NCI-H460 (cell line): ENCODE data around the gene ADAM19. TPM values are rescaled to one million over a fixed set of nuclear protein-coding genes. Genes with fewer than 3 reads are reported as not detected.
"Not testable (repeated sequence)": the region's sequence is repeated elsewhere in the genome, so short reads cannot be mapped to it uniquely, and the experiment has no call there.

Experiments
- DNase-seq: peaks from one replicate; pipeline ENCODE4 v3.0.0-alpha.2; 2016; ENCODE audit warnings: low read depth; ENCODE audit errors: extremely low read depth
- total RNA-seq: library from RNA; depleted of rRNA; stranded (reverse); fragments of >200 nt; shearing (Covaris generic); gene quantifications from 2 replicates; pipeline ENCODE4 v1.2.3, GENCODE V29; 2014

ADAM19 gene
- total RNA-seq, 1 experiment from 2014 or later: 7.7 TPM

- no peak for DNase-seq
These were observed 81.3 kb downstream of the ADAM19 start for GRCh38 chr5:157494178-157494832.

DNA sequence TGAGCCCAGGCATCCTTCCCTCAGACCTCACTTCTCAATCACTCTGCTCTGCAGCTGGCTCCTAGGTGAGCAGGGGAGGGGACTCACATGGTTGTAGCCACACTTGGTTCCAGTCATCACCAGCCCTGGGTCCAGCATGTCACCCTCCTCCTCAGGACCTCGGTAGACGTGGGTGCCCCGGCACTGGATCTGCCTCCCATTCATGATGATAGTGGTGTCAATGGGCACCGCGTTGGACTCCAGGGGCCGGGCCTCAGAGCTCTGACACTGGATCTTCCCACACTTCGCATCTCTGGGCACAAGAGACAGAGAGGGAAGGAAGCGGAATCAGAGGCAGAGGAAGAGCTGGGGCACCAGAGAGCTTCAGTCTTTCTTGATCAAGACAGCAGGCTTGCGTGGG, 82.7 kb downstream of the ADAM19 start:
- no peak for DNase-seq

- DNase-seq: no peak
These were observed 84.0 kb downstream of the ADAM19 start for GRCh38 chr5:157491471-157491995.

- DNase-seq: no peak
These were observed 88.2 kb downstream of the ADAM19 start for GRCh38 chr5:157487358-157487757.

DNA sequence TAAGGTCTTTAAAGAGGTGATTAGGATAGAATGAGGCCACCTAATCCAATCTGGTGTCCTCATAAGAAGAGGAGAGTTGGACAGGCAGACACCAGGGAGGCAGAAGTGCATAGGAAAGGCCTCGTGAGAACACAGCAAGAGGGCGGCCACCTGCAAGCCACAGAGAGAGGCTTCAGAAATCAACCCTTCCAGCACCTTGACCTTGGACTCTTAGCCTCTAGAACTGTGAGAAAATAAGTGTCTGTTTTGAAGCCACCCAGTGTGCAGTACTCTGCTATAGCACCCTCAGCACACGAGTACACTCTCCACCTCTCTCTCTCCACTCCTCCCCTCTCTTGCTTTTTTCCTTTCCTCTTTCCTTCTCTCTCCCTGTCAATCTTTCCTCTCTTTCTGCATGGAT, 88.7 kb downstream of the ADAM19 start:
- no peak for DNase-seq

DNA sequence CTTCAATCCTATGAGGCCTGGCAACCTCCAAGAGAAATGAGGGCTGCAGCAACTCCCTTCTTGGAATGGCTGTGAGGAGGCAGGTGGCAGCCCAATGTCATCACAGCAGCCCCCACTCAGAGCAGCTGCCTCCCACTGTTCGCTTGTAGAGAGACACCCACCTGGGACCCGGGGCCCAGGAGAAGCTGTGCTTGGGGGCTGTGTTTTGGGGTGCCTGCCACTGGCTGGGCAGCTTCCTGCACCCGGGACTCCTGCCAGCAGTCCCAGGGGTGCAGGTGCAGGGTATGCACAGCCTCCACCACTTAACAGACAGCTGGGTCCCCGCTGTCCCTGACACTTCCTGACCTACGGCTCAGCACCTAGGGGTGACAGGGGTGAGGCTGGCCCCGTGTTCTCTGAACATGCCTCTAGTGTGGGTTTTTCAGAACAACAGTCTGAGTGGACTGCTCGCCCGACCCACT, 89.3 kb downstream of the ADAM19 start:
- no peak for DNase-seq

DNA sequence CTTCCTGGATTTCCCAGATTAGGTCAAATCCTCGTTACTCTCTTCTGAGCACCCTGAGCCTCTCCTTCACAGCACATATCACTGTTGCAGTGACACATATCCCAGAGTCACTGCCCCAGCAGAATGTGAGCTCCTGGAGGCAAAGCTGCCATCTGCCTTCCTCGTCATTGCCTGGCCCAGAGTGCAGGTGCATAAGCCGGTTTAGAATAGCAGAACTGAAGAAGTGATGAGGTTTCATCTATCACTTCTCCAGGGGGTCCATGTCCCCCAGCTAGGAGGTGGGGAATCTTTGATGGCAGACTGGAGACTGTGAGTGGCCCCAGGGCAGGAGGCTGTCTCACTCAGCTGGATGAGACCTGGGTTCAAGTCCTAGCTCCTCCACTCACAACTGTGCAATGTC, 89.8 kb downstream of the ADAM19 start:
- DNase-seq: no peak

- DNase-seq: no peak
These were observed 90.2 kb downstream of the ADAM19 start for GRCh38 chr5:157485340-157485739.

- no peak for DNase-seq
These were observed 90.8 kb downstream of the ADAM19 start for GRCh38 chr5:157484768-157485167.

- DNase-seq: not testable (repeated sequence)
These were observed 92.9 kb downstream of the ADAM19 start for GRCh38 chr5:157482702-157483101.

DNA sequence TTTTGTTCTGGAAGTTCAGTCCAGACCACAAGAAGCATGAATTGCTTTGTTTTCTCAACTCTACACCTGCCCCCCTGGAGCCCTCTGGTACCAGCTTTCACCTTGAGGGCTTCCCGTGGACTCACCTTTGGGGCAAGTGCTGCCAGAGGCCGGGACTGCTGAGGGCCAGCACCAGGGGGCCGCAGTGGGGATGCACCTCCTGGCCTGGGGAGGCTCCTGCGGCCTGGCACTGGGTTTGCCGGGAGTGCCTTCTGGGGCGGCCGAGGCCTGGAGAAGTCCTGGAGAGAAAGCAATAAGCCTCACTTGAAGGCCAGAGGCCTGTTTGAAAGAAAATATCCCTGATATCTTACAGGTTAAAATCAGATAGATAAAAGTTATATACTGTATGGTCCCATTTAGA, 93.9 kb downstream of the ADAM19 start:
- DNase-seq: no peak

GRCh38 chr5:157481265-157481664, 94.3 kb downstream of the ADAM19 start:
- DNase-seq: no peak

DNA sequence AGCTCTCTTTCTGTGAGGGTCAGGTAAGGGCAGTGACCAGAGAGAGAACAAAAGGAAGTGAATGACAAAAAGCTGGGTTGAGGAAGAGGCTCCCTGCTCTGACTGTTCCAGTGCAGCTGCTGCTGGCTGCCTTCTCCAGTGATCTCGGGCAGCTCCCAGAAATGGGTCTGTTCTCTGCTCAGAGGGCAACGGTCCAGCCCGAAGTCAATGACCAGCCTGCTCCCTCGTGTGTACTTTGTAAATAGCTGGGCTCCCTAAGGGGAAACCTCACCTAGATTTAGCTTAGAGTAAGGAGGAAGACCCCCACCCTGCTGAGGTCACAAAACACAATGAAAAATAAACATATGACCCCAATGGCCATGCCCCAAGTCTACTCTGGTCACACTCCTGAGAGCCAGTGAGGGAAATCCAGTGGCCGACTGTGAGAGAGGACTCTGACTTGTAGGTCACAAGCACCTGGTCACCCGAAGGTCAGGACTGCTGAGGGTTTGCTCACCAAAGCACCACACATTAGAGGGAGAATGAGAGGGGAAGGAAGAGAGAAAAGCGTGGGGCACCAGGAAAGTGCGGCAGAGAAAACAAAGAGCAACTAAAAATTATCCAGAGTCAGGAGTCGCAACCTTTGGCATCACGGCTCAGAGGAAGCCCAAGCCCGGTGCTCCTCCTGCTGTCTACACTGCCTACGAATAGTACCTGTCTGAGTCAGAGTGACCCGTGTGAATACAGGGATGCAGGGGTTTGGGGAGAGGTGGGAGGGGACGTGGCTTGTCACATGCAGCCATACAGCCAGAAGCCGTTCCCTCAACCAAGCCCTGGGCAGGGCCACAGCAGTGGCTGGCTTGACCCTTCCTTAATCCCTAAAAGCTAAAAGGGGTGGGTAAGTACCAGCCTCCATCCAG, 95.7 kb downstream of the ADAM19 start:
- DNase-seq: no peak

DNA sequence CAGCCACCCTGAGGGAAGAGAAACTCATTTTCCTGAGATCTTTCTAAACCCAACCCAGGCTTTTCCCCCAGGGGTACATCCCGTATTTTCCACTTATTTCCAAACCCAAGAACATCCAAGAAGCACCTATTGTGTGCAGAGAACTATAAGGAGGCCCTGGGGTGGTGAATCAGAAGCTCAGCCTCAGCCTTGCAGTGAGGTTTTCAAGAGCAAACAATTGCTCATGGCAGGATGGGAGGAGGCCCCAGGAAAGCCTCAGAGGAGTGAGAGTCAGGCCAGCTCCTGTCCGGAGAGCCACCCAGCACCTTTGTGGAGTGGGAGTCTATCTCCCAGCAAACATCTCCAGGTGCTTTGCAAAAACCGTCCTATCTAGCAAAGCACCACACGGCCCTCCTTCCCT, 96.4 kb downstream of the ADAM19 start:
- DNase-seq: no peak

- no peak for DNase-seq
These were observed 96.8 kb downstream of the ADAM19 start for GRCh38 chr5:157478726-157479125.

DNA sequence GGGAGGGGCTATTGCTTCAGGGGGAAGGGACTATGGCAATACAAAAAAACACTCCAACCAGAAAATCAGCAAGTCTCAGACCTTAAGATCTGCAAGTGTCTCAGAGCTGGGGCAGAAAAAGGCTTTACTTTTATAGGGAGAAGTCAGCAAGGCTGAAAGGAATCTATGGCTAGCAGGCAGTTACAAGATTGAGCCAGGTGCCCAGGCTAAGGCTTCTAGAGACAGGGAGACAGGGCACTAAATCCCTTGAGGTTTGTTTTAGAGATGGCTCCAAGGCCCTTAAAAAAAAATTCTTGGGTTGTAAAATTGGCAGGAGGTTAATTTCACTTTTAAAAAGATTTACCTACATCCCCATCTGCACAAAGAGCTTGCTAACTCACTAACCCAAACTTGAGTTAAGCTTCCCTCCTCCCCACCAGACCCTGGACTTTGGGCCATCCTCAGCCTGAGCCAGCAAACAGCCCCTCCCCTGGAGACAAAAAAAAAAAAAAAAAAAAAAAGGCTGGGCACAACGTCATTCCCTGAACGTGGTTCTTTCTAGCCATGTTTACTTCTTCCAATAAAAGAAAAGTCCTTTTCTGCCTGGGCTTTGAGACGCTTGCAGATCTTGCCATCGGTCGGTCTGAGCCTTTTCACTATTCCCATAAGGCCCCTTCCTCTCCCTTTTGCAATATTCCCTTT, 97.6 kb downstream of the ADAM19 start:
- no peak for DNase-seq

GRCh38 chr5:157476702-157477408, 98.7 kb downstream of the ADAM19 start:
- peak; percentile 83 for DNase-seq

- DNase-seq: no peak
These were observed 100.1 kb downstream of the ADAM19 start for GRCh38 chr5:157475432-157475831.

DNA sequence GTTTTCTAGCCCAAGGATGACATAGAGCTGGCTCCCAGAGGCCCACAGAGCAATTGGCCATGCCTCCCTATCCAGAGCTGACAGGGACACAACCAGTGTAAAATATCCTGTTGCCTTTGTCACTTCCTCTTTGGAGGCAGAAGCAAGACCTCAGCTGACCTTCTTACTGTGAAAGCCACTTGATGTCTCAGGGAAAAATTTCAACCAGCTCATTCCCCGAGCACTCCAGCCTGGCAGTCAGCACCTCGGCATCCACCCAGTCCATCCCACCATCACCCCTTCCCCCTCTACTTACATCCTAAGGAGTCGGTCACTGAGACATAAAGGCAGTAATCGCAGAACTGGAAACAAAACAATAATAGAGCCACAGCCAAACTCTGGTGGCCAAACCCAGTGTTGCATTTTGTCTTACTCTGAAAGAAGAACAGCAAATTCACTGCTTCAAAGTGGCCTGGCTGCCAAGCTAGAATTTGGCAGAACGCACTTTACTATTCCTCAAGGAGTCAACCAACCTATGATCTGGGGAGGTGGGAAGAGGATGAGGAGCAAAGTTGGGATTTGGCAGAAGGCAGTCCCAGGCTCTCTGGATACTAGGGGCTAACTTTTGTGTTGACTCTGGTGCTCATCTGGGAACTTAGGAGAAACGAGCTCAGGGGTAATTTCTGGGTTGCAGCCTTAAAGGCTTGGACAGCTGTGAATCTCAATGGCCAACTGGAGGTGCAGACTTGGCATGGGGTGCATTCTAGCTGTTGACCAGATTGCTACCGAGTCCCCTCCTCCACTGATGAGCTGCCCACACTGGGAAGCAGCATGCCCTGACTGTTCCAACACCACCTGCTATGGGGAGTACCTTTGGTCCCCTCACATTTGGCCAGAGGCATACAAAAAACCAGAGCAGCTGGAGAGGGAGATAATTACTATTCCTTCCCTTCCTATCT, 101.9 kb downstream of the ADAM19 start:
- no peak for DNase-seq
